Subcutaneous adipose tissue (tissue), 4 donors: ENCODE data around the gene CST2. TPM values are rescaled to one million over a fixed set of nuclear protein-coding genes. Genes with fewer than 3 reads are reported as not detected.

Source experiments
- CTCF ChIP-seq: fragments of 450-650 bp; IDR thresholded peaks from one replicate; pipeline ENCODE4 v1.5.1; 2016; ENCODE audit warnings: low read depth, mild to moderate bottlenecking, control low read depth, antibody characterized with exemption, moderate library complexity
- total RNA-seq, 4 donors: library from RNA; depleted of rRNA; stranded (reverse); fragments of >200 nt; gene quantifications; one replicate each; pipeline ENCODE4 v1.1.0, GENCODE V29; 2016

CST2 gene
- total RNA-seq, 4 donors from 2014 or later = not detected

GRCh38 chr20:23794065-23794464, 32.5 kb downstream of the CST2 start:
- TF ChIP-seq CTCF = no peak

GRCh38 chr20:23783447-23783846, 43.1 kb downstream of the CST2 start:
- no peak for TF ChIP-seq CTCF

- TF ChIP-seq CTCF = no peak
Measured at GRCh38 chr20:23782366-23782983, 44.1 kb downstream of the CST2 start.

- no peak for TF ChIP-seq CTCF
Measured at GRCh38 chr20:23776067-23776771, 50.3 kb downstream of the CST2 start.

GRCh38 chr20:23774081-23774480, 52.4 kb downstream of the CST2 start:
- TF ChIP-seq CTCF = no peak

Other genes starting within 250 kb of the CST2 start
- not detected for gene CST9, start 220.8 kb downstream of the CST2 start, total RNA-seq
- 1,000 to 10,000 TPM in 3 of 4 donors, 100 to 1,000 TPM in 1; 987 to 1,957 (median 1,358) TPM for gene CST3, start 188.8 kb downstream of the CST2 start, total RNA-seq
- not detected for gene CST4, start 137.7 kb downstream of the CST2 start, total RNA-seq
- not detected for gene CST1, start 75.8 kb downstream of the CST2 start, total RNA-seq
- gene CST5, start 53.0 kb upstream of the CST2 start, total RNA-seq = not detected
- not detected for gene GGTLC1, start 162.1 kb upstream of the CST2 start, total RNA-seq